ENCODE results near the gene MLLT3.

- TF ChIP-seq, protein P1, sequence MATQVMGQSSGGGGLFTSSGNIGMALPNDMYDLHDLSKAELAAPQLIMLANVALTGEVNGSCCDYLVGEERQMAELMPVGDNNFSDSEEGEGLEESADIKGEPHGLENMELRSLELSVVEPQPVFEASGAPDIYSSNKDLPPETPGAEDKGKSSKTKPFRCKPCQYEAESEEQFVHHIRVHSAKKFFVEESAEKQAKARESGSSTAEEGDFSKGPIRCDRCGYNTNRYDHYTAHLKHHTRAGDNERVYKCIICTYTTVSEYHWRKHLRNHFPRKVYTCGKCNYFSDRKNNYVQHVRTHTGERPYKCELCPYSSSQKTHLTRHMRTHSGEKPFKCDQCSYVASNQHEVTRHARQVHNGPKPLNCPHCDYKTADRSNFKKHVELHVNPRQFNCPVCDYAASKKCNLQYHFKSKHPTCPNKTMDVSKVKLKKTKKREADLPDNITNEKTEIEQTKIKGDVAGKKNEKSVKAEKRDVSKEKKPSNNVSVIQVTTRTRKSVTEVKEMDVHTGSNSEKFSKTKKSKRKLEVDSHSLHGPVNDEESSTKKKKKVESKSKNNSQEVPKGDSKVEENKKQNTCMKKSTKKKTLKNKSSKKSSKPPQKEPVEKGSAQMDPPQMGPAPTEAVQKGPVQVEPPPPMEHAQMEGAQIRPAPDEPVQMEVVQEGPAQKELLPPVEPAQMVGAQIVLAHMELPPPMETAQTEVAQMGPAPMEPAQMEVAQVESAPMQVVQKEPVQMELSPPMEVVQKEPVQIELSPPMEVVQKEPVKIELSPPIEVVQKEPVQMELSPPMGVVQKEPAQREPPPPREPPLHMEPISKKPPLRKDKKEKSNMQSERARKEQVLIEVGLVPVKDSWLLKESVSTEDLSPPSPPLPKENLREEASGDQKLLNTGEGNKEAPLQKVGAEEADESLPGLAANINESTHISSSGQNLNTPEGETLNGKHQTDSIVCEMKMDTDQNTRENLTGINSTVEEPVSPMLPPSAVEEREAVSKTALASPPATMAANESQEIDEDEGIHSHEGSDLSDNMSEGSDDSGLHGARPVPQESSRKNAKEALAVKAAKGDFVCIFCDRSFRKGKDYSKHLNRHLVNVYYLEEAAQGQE (IDR thresholded peaks at IDR 0.05; ENCODE audit: insufficient read depth in 1 of 2, low read depth in 2 of 2, low read length in 2 of 2) = no peak
- TF ChIP-seq POLR2AphosphoS5 (IDR thresholded peaks at IDR 0.05; ENCODE audit: low read depth, low read length) = no peak
These were observed 155.8 kb downstream of the MLLT3 start for GRCh38 chr9:20466328-20467008.

Measured in PFSK-1 (cell line).